H1 (cell line): ENCODE measurements around the gene RNF144A. TPM values are rescaled to one million over a fixed set of nuclear protein-coding genes. Genes with fewer than 3 reads are reported as not detected.

Experiments
- CTCF ChIA-PET: fragments of 300-600 bp; sonication (Branson Sonifier 250); formaldehyde crosslinking; loops from one replicate; lab custom pipeline; 2021; ENCODE audit not compliant: partially characterized antibody; lab: Charles Lee
- POLR2A ChIA-PET: fragments of 300-600 bp; sonication (Branson Sonifier 250); formaldehyde crosslinking; loops from one replicate; lab custom pipeline; 2021; ENCODE audit warnings: inconsistent platforms; ENCODE audit not compliant: partially characterized antibody; lab: Charles Lee
- DNase-seq, 2 experiments: peaks; one replicate each; pipeline versions ENCODE4 v3.0.0 to v3.0.0-alpha.2; 2010 to 2022; ENCODE audit warnings: low spot score in 2 of 2, low read depth in 1 of 2, mixed read lengths in 1 of 2
- FAIRE-seq: peaks from 2 replicates; lab custom pipeline; 2011; peaks lifted over from hg19 to GRCh38; lab: Jason Lieb, UNC
- H2AFZ ChIP-seq: 2 replicates; pipeline ENCODE4 v1.8.1; 2012; ENCODE audit warnings: low read length, inconsistent platforms
- H2AK5ac ChIP-seq: 2 replicates; pipeline ENCODE4 v1.6.1; 2013; ENCODE audit warnings: low read depth, low read length
- H2BK120ac ChIP-seq: replicated peaks from 2 replicates; pipeline ENCODE3; 2013; ENCODE audit warnings: low read depth, low read length, inconsistent platforms
- H2BK12ac ChIP-seq: 2 replicates; pipeline ENCODE4 v1.6.1; 2013; ENCODE audit warnings: low read depth, low read length
- H2BK15ac ChIP-seq: 2 replicates; pipeline ENCODE4 v1.6.1; 2013; ENCODE audit warnings: low read length
- H2BK20ac ChIP-seq: 2 replicates; pipeline ENCODE4 v1.6.1; 2013; ENCODE audit warnings: low read length
- H2BK5ac ChIP-seq: 2 replicates; pipeline ENCODE4 v1.6.1; 2013; ENCODE audit warnings: low read depth, low read length
- H3K14ac ChIP-seq: 2 replicates; pipeline ENCODE4 v1.6.1; 2013; ENCODE audit warnings: inconsistent platforms; ENCODE audit not compliant: insufficient read length
- H3K18ac ChIP-seq: 2 replicates; pipeline ENCODE4 v1.6.1; 2013; ENCODE audit warnings: low read length; ENCODE audit errors: extremely low read depth
- H3K23ac ChIP-seq: 2 replicates; pipeline ENCODE4 v1.6.1; 2013; ENCODE audit warnings: inconsistent platforms; ENCODE audit not compliant: insufficient read length
- H3K23me2 ChIP-seq: 2 replicates; pipeline ENCODE4 v1.6.1; 2013; ENCODE audit warnings: low read depth, low read length
- H3K27ac ChIP-seq: 2 replicates; pipeline ENCODE4 v1.6.1; 2011; ENCODE audit warnings: low read depth, low read length, inconsistent platforms
- H3K27me3 ChIP-seq, 4 experiments: replicated peaks in 1 of 4; 1 replicate in 1 of 4; 2 replicates in 3 of 4; pipeline versions ENCODE4 v1.6.1 to v1.8.1; 2011 to 2013; ENCODE audit warnings: low read length in 3 of 4, mild to moderate bottlenecking in 3 of 4, inconsistent platforms in 2 of 4, mixed read lengths in 2 of 4, moderate library complexity in 1 of 4; ENCODE audit not compliant: control insufficient read depth in 3 of 4, insufficient read depth in 3 of 4; ENCODE audit errors: extremely low read depth in 1 of 4
- H3K36me3 ChIP-seq, 4 experiments: 2 replicates each; pipeline versions ENCODE4 v1.6.1 to v1.8.1; 2011 to 2013; ENCODE audit warnings: mild to moderate bottlenecking in 4 of 4, low read length in 3 of 4, moderate library complexity in 2 of 4, control low read depth in 1 of 4, inconsistent platforms in 1 of 4; ENCODE audit not compliant: insufficient read depth in 4 of 4, control insufficient read depth in 2 of 4
- H3K4ac ChIP-seq: replicated peaks from 2 replicates; pipeline ENCODE3; 2013; ENCODE audit warnings: low read length, low read depth, mixed read lengths, inconsistent platforms; ENCODE audit not compliant: insufficient read length
- H3K4me1 ChIP-seq, 4 experiments: replicated peaks in 1 of 4; 1 replicate in 1 of 4; 2 replicates in 3 of 4; pipeline versions ENCODE4 v1.6.1 to v1.8.1; 2011 to 2013; ENCODE audit warnings: low read length in 3 of 4, inconsistent platforms in 2 of 4, mixed read lengths in 1 of 4; ENCODE audit not compliant: insufficient read depth in 4 of 4, control insufficient read depth in 3 of 4
- H3K4me2 ChIP-seq, 2 experiments: 2 replicates each; pipeline versions ENCODE4 v1.6.1 to v1.8.1; 2011 to 2013; ENCODE audit warnings: low read depth in 2 of 2, low read length in 2 of 2, control low read depth in 1 of 2, inconsistent platforms in 1 of 2, mild to moderate bottlenecking in 1 of 2; ENCODE audit not compliant: insufficient read depth in 1 of 2
- H3K4me3 ChIP-seq, 4 experiments: fragments of 200-600, 300-600 bp in 1 of 4; sonication (generic), shearing (Covaris generic), sonication (Bioruptor Twin) in 1 of 4; 2 replicates each; pipeline versions ENCODE4 v1.5.1 to v1.8.1; 2011 to 2016; ENCODE audit warnings: low read length in 4 of 4, low read depth in 3 of 4, control low read depth in 2 of 4, inconsistent platforms in 2 of 4, mild to moderate bottlenecking in 2 of 4, mixed read lengths in 1 of 4, moderate library complexity in 1 of 4; ENCODE audit not compliant: insufficient read depth in 2 of 4; ENCODE audit errors: extremely low read depth in 1 of 4
- H3K56ac ChIP-seq: replicated peaks from 2 replicates; pipeline ENCODE3; 2013; ENCODE audit warnings: low read depth, mild to moderate bottlenecking, mixed read lengths, low read length, inconsistent platforms; ENCODE audit not compliant: insufficient read length
- H3K79me1 ChIP-seq: 2 replicates; pipeline ENCODE4 v1.6.1; 2013; ENCODE audit warnings: low read depth, low read length, control low read depth
- H3K79me2 ChIP-seq, 2 experiments: 2 replicates each; pipeline versions ENCODE4 v1.6.1 to v1.8.1; 2012 to 2013; ENCODE audit warnings: low read length in 2 of 2, mild to moderate bottlenecking in 2 of 2, inconsistent platforms in 1 of 2; ENCODE audit not compliant: insufficient read depth in 2 of 2, control insufficient read depth in 1 of 2
- H3K9ac ChIP-seq, 4 experiments: replicated peaks in 1 of 4; 1 replicate in 1 of 4; 2 replicates in 3 of 4; pipeline versions ENCODE4 v1.6.1 to v1.8.1; 2011 to 2013; ENCODE audit warnings: low read depth in 3 of 4, low read length in 3 of 4, control low read depth in 2 of 4, mild to moderate bottlenecking in 2 of 4, moderate library complexity in 2 of 4, inconsistent platforms in 1 of 4; ENCODE audit errors: extremely low read depth in 1 of 4
- H3K9me3 ChIP-seq, 2 experiments: 2 replicates each; pipeline versions ENCODE4 v1.6.1 to v1.8.1; 2012 to 2013; ENCODE audit warnings: mild to moderate bottlenecking in 2 of 2, moderate library complexity in 2 of 2, control low read depth in 1 of 2, inconsistent platforms in 1 of 2, low read depth in 1 of 2, low read length in 1 of 2, mixed read lengths in 1 of 2; ENCODE audit not compliant: insufficient read depth in 2 of 2
- H4K20me1 ChIP-seq, 2 experiments: replicated peaks in 1 of 2; 2 replicates each; pipeline versions ENCODE3 to v1.8.1; 2011 to 2013; ENCODE audit warnings: inconsistent platforms in 2 of 2, low read length in 2 of 2, mild to moderate bottlenecking in 1 of 2; ENCODE audit not compliant: insufficient read depth in 2 of 2, control insufficient read depth in 1 of 2
- H4K5ac ChIP-seq: 2 replicates; pipeline ENCODE4 v1.6.1; 2013; ENCODE audit warnings: low read length, low read depth, mixed read lengths, inconsistent platforms; ENCODE audit not compliant: insufficient read length
- H4K8ac ChIP-seq: 2 replicates; pipeline ENCODE4 v1.8.0; 2013; ENCODE audit warnings: mild to moderate bottlenecking, moderate library complexity, low read length, inconsistent platforms; ENCODE audit not compliant: insufficient read depth; ENCODE audit errors: extremely low read depth
- H4K91ac ChIP-seq: replicated peaks from 2 replicates; pipeline ENCODE3; 2013; ENCODE audit warnings: low read length, mixed read lengths, inconsistent platforms; ENCODE audit not compliant: insufficient read length
- ASH2L ChIP-seq: fragments of 200-600, 300-600 bp; sonication (generic); IDR thresholded peaks from one replicate; pipeline ENCODE4 v1.7.1; 2017; ENCODE audit warnings: low read length
- CBX8 ChIP-seq: fragments of 300-800, 300-1000 bp; sonication (generic); IDR thresholded peaks from 2 replicates; pipeline ENCODE4 v1.7.1; 2016; ENCODE audit warnings: low read depth, low read length, borderline replicate concordance
- E2F6 ChIP-seq: IDR thresholded peaks from 2 replicates; pipeline ENCODE4 v1.6.1; 2012; ENCODE audit warnings: inconsistent platforms
- EGR1 ChIP-seq: IDR thresholded peaks from 2 replicates; pipeline ENCODE4 v1.6.1; 2011; ENCODE audit warnings: low read depth, low read length, borderline replicate concordance
- EP300 ChIP-seq, 2 experiments: IDR thresholded peaks; 1 replicate in 1 of 2; 2 replicates in 1 of 2; pipeline ENCODE4 v1.6.1; 2011 to 2012; ENCODE audit warnings: low read depth in 2 of 2, low read length in 2 of 2, mild to moderate bottlenecking in 2 of 2, borderline replicate concordance in 1 of 2, inconsistent platforms in 1 of 2, moderate library complexity in 1 of 2
- GABPA ChIP-seq: IDR thresholded peaks from 2 replicates; pipeline ENCODE4 v1.6.1; 2011; ENCODE audit warnings: mild to moderate bottlenecking, low read length, moderate library complexity, borderline replicate concordance; ENCODE audit not compliant: insufficient read depth
- GTF2F1 ChIP-seq: IDR thresholded peaks from 2 replicates; pipeline ENCODE4 v1.6.1; 2012; ENCODE audit warnings: low read depth, low read length, improper control_type of control experiment, borderline replicate concordance
- RXRA ChIP-seq: IDR thresholded peaks from 2 replicates; pipeline ENCODE4 v1.6.1; 2011; ENCODE audit warnings: low read depth, mild to moderate bottlenecking, low read length, moderate library complexity; ENCODE audit not compliant: insufficient read depth
- SIN3A ChIP-seq, 2 experiments: IDR thresholded peaks in 1 of 2; conservative IDR thresholded peaks in 1 of 2; 2 replicates each; pipeline ENCODE4 v1.6.1; 2011 to 2012; ENCODE audit warnings: low read length in 2 of 2, improper control_type of control experiment in 1 of 2, low read depth in 1 of 2, mild to moderate bottlenecking in 1 of 2
- SP1 ChIP-seq: IDR thresholded peaks from 2 replicates; pipeline ENCODE4 v1.6.1; 2011; ENCODE audit warnings: low read depth, low read length
- USF2 ChIP-seq: IDR thresholded peaks from 2 replicates; pipeline ENCODE4 v1.6.1; 2011; ENCODE audit warnings: low read length, improper control_type of control experiment
- ZNF274 ChIP-seq: IDR thresholded peaks from 2 replicates; pipeline ENCODE4 v1.7.0; 2012; ENCODE audit warnings: low read length, borderline replicate concordance; ENCODE audit errors: extremely low read depth
- WGBS, 2 experiments: shearing (Covaris generic) in 1 of 2; methylation state at CpG; one replicate each; pipeline versions ENCODE4 v1.1.6 to v1.1.7; 2013 to 2015; ENCODE audit warnings: low lambda C conversion rate in 2 of 2, mixed read lengths in 2 of 2, inconsistent platforms in 1 of 2, low coverage in 1 of 2, missing lambda C conversion rate in 1 of 2; ENCODE audit not compliant: insufficient replicate concordance in 2 of 2, insufficient coverage in 1 of 2, insufficient read length in 1 of 2; ENCODE audit errors: extremely low coverage in 1 of 2, missing lambda C conversion rate in 1 of 2; 5-methylcytosine and 5-hydroxymethylcytosine counted together
- polyA plus RNA-seq, 7 experiments: library from polyadenylated mRNA; depleted of rRNA in 3 of 7; stranded (reverse) in 5 of 7; unstranded in 2 of 7; fragments of >200 nt in 5 of 7; fragments of 200-250 nt in 2 of 7; gene quantifications; 1 replicate in 5 of 7; 2 replicates in 1 of 7; 4 replicates in 1 of 7; pipeline versions ENCODE4 v1.2.1 to v1.2.3, GENCODE V29; 2011 to 2013; ENCODE audit warnings: missing spikeins in 2 of 7, mixed read lengths in 2 of 7
- total RNA-seq: library from RNA; stranded (reverse); fragmentation: NEBNext Ultra II Directional; extraction: Animal tissue kit (Norgen Biotek cat#: 25700); gene quantifications from 2 replicates; pipeline ENCODE4 v1.2.1, GENCODE V29; 2021

RNF144A gene
- total and polyA plus RNA-seq, 2 of the 8 experiments (the other 6 are each of a cell fraction or from before 2014, with no cell fraction given), result 14.0 to 15.0 TPM

GRCh38 chr2:6966446-6966940, 49.3 kb downstream of the RNF144A start:
- CTCF ChIA-PET, result interaction anchor here (1.3 to 3.4 kb wide), 5 partner anchors 9 to 101 kb away, joined by 3 to 8 read pairs (median 6); partner anchors contain the start of genes CMPK2 and RNF144A
- no peaks in the 10 kb centered on the region; a peak in 1 of 7 replicates for H3K4me1 ChIP-seq
- H4K8ac ChIP-seq, result no peak overlapping the region
- H3K27ac ChIP-seq, result no peak overlapping the region
- no peak overlapping the region for H2BK20ac ChIP-seq
- H3K23ac ChIP-seq, result no peak overlapping the region
- H4K5ac ChIP-seq, result no peak overlapping the region
- H2BK5ac ChIP-seq, result no peak overlapping the region
- H3K18ac ChIP-seq, result no peak overlapping the region
- TF ChIP-seq SP1 (no peak), ASH2L (no peak), GABPA (no peak), SIN3A (conservative IDR thresholded peaks at IDR 0.05 in 1 of 2, IDR thresholded peaks at IDR 0.05 in 1 of 2; ENCODE audit: low read depth in 1 of 2, low read length in 2 of 2) (no peak), USF2 (no peak), EP300 (IDR thresholded peaks at IDR 0.05; ENCODE audit: borderline replicate concordance in 1 of 2, low read depth in 2 of 2, low read length in 2 of 2) (no peak), E2F6 (no peak), GTF2F1 (no peak), EGR1 (no peak), CBX8 (no peak), RXRA (no peak), ZNF274 (no peak)
- no peak overlapping the region for H3K4me3 ChIP-seq
- no peak overlapping the region for H3K56ac ChIP-seq
- H4K91ac ChIP-seq, result no peak overlapping the region
- no peak overlapping the region for H3K9ac ChIP-seq
- no peak for FAIRE-seq
- POLR2A ChIA-PET, result no interaction called here
- no peak overlapping the region for H2BK12ac ChIP-seq
- no peak overlapping the region for H3K14ac ChIP-seq
- H3K27me3 ChIP-seq, result no peaks in the 10 kb centered on the region
- WGBS, 2 experiments, result 95% methylated on average over 7 of the region's 7 CpGs; no CpG with 5 or more reads in 1 of the 2 experiments
- H4K20me1 ChIP-seq, result peaks cover 0 to 1% of the 10 kb centered on the region in 2 experiments
- H2AK5ac ChIP-seq, result no peak overlapping the region
- no peak overlapping the region for H2BK120ac ChIP-seq
- H3K4ac ChIP-seq, result no peak overlapping the region
- H3K36me3 ChIP-seq, result no peaks in the 10 kb centered on the region
- no peak overlapping the region for H2AFZ ChIP-seq
- no peak overlapping the region for H2BK15ac ChIP-seq
- no peaks in the 10 kb centered on the region for H3K79me2 ChIP-seq
- no peaks in the 10 kb centered on the region for H3K79me1 ChIP-seq
- DNase-seq, result no peak
- H3K9me3 ChIP-seq, result no peaks in the 10 kb centered on the region
- no peaks in the 10 kb centered on the region for H3K23me2 ChIP-seq
- H3K4me2 ChIP-seq, result no peak overlapping the region
